Measurements from ENCODE around the gene ZNF3. TPM values are rescaled to one million over a fixed set of nuclear protein-coding genes. Genes with fewer than 3 reads are reported as not detected.
A peak's percentile ranks its signal among the peaks of the same experiment; 100 is the strongest.

The ZNF3 gene
- total and polyA plus RNA-seq, 9 of the 15 experiments (the other 6 are each of a cell fraction or from before 2014, with no cell fraction given): 30.0 to 64.9 (median 51.5) TPM

DNA sequence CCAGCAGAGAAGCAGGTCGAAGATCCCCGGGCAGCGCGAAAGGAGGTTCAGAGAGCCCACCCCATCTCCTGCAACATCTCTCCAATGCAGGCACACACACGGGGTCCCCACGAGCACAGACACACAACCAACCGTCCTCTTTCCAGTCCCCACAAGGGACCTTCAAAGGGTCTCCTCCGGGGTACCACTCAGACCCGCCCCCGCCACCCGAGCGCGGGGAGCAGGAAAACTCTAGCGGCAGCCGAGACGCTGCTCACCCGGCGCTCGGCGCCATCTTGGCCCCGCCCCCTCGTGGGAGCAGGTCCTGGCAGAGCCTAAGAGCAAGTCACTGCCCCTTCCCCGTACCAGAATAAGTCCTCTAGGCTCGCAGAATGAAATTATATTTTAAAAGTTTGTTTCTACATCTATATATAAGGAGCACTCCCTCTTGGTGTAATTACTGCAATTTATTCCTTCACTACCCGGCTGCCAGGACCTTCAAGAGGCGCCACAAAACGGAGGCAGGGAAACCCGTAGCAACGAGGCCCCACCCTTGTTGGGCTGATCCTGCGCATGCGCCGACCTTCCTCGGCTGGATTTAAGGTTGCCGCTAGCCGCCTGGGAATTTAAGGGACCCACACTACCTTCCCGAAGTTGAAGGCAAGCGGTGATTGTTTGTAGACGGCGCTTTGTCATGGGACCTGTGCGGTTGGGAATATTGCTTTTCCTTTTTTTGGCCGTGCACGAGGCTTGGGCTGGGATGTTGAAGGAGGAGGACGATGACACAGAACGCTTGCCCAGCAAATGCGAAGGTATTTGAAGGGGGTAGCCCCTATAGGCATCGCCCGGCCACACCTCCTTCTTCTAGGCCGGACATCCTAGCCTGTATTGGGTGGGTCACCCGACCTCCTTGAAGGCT is 37.8 kb upstream of the ZNF3 start, which contains the start of the genes CNPY4 and TAF6:
TSS of gene CNPY4 (plus strand) at position 563 of the 898 bp plus-strand sequence. CDS start at position 674, 111 bp downstream.
TSS of gene TAF6 (minus strand) at position 287 of the 898 bp plus-strand sequence. CDS start 5,149 bp downstream, outside the sequence.
- FAIRE-seq: peak; percentile 93
- Histone ChIP-seq H3K9ac (ENCODE audit: insufficient read depth in 1 of 2, low read depth in 2 of 2, low read length in 2 of 2) (peak within 1 kb of the TSS; percentile 86 to 88), H3K9me1 (ENCODE audit: control insufficient read depth, insufficient read depth, low read length) (no peaks in the 10 kb centered on the region), H3K4me2 (ENCODE audit: insufficient read depth, low read length) (peak within 1 kb of the TSS; percentile 99), H3K27ac (ENCODE audit: extremely low read depth, low read depth, low read length) (peak within 1 kb of the TSS; percentile 88), H3K36me3 (ENCODE audit: control insufficient read depth, insufficient read depth, low read length) (peaks cover 3% of the 10 kb centered on the region; the same call in 1 of the 3 replicates), H3K79me2 (ENCODE audit: control insufficient read depth, insufficient read depth, low read length) (peaks cover 17% of the 10 kb centered on the region), H3K4me3 (peak within 1 kb of the TSS; percentile 72), H3K27me3 (ENCODE audit: control insufficient read depth in 2 of 2, insufficient read depth in 2 of 2, low read length in 2 of 2) (no peaks in the 10 kb centered on the region), H3K4me1 (replicated peaks in 1 of 2; ENCODE audit: control insufficient read depth in 2 of 2, insufficient read depth in 2 of 2, low read length in 2 of 2) (peaks cover 22 to 40% of the 10 kb centered on the region in 2 experiments), H4K20me1 (replicated peaks; ENCODE audit: control insufficient read depth, insufficient read depth, low read length) (0 out of 2 replicates have a peak, but pooled peaks cover 4% of the 10 kb centered on the region), H3K9me3 (replicated peaks; ENCODE audit: control insufficient read depth, insufficient read depth, low read depth, low read length) (no peaks in the 10 kb centered on the region), H2AFZ (ENCODE audit: low read depth, low read length) (peak within 1 kb of the TSS; percentile 95)
- WGBS (ENCODE audit: insufficient coverage, low coverage, missing lambda C conversion rate): under 1% methylated on average over 49 of the region's 49 CpGs
- CTCF ChIA-PET (ENCODE audit: low intra/inter-chr PET ratio): no interaction called here
- ATAC-seq: peak; percentile 88
- peak; percentile 99 to 100 (median 99) for DNase-seq (ENCODE audit: extremely low read depth in 1 of 4, low spot score in 3 of 4)
- intact Hi-C loops (cut with micrococcal nuclease) (loop anchor here (1.0 to 2.0 kb wide), 2 partner anchors 19 to 37 kb away; partner anchors contain the start of genes AP4M1 and MCM7), in situ Hi-C loops (cut with MboI) (loop anchor here (10.0 kb wide), 1 partner anchor 1715 kb away; no protein-coding TSS in a partner anchor)
- no TSS peak for BruUV-seq (replicated peaks)
- POLR2A ChIA-PET: interaction anchor here (0.7 to 1.7 kb wide), 3 partner anchors 12 to 18 kb away, joined by 3 to 15 read pairs (median 3); partner anchors contain the start of genes AP4M1 and MCM7
- TF ChIP-seq, protein P1, sequence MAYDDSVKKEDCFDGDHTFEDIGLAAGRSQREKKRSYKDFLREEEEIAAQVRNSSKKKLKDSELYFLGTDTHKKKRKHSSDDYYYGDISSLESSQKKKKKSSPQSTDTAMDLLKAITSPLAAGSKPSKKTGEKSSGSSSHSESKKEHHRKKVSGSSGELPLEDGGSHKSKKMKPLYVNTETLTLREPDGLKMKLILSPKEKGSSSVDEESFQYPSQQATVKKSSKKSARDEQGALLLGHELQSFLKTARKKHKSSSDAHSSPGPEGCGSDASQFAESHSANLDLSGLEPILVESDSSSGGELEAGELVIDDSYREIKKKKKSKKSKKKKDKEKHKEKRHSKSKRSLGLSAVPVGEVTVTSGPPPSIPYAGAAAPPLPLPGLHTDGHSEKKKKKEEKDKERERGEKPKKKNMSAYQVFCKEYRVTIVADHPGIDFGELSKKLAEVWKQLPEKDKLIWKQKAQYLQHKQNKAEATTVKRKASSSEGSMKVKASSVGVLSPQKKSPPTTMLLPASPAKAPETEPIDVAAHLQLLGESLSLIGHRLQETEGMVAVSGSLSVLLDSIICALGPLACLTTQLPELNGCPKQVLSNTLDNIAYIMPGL (CRISPR knock-in tag; IDR thresholded peaks at IDR 0.05): peak; percentile 72; the same call in 1 of the 2 replicates
- TF ChIP-seq PCBP1 (IDR thresholded peaks at IDR 0.05; ENCODE audit: low read depth, low read length, poor library complexity, severe bottlenecking) (no peak), ZNF407 (IDR thresholded peaks at IDR 0.05; ENCODE audit: low read depth) (no peak), ZNF561 (CRISPR knock-in tag; conservative IDR thresholded peaks at IDR 0.05) (no peak), ZNF347 (CRISPR knock-in tag; IDR thresholded peaks at IDR 0.05; ENCODE audit: low read depth) (peak; percentile 71; the same call in 1 of the 2 replicates)
